ENCODE data around the gene FILIP1L.

- TF ChIP-seq EZH2 (IDR thresholded peaks at IDR 0.05; ENCODE audit: borderline replicate concordance, insufficient read depth, low read depth, low read length, poor library complexity, severe bottlenecking): no peak
- TF ChIP-seq, protein P1, sequence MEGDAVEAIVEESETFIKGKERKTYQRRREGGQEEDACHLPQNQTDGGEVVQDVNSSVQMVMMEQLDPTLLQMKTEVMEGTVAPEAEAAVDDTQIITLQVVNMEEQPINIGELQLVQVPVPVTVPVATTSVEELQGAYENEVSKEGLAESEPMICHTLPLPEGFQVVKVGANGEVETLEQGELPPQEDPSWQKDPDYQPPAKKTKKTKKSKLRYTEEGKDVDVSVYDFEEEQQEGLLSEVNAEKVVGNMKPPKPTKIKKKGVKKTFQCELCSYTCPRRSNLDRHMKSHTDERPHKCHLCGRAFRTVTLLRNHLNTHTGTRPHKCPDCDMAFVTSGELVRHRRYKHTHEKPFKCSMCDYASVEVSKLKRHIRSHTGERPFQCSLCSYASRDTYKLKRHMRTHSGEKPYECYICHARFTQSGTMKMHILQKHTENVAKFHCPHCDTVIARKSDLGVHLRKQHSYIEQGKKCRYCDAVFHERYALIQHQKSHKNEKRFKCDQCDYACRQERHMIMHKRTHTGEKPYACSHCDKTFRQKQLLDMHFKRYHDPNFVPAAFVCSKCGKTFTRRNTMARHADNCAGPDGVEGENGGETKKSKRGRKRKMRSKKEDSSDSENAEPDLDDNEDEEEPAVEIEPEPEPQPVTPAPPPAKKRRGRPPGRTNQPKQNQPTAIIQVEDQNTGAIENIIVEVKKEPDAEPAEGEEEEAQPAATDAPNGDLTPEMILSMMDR (IDR thresholded peaks at IDR 0.05): no peak
Observed at GRCh38 chr3:99970198-99970597, 144.1 kb downstream of the FILIP1L start.

All from B cell (primary cell).